ENCODE results near the gene HLA-G. TPM values are rescaled to one million over a fixed set of nuclear protein-coding genes. Genes with fewer than 3 reads are reported as not detected.

Gene HLA-G
- total RNA-seq, 4 donors from 2014 or later = 0.45 to 2.3 TPM; not detected in 2

DNA sequence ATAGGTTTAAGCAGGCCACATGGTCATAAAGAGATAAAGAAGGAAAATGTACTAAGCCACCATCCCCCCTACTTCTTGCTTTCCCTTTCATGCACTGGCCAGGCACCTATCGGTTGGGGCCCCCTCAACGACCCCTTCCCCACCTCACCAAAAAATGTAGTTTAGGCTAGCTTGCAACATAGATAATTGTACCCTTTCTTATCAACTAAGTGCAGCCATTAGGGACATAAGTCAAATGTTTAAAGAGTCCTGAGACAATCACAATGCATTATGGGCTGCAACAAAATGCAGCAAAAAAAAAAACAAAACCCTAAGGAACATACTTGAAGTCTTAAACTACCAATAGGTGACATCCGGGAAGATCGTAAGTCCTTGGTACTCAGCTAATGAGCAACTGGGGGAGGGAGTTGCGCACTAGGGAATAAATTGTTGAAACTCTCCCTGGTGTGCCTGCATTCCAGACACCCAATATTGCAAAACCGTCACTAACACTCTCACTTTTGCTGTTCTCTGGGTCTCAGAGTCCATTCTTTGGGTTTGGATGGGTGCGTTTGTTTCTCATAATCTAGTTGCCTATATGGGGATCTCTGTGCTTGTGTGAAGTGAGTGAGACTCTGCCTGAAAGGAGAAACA, 12.4 kb upstream of the HLA-G start:
- Histone ChIP-seq H3K4me3 (replicated peaks in 1 of 3) (no peak overlapping the region), H3K9me3 (no peaks in the 10 kb centered on the region), H3K4me1 (no peaks in the 10 kb centered on the region), H3K27ac (no peak overlapping the region), H3K27me3 (no peaks in the 10 kb centered on the region), H3K36me3 (no peaks in the 10 kb centered on the region)
- WGBS, 2 donors = 79 to 84% methylated on average over 7 of the region's 7 CpGs
- DNase-seq = no peak
- TF ChIP-seq, protein P1, sequence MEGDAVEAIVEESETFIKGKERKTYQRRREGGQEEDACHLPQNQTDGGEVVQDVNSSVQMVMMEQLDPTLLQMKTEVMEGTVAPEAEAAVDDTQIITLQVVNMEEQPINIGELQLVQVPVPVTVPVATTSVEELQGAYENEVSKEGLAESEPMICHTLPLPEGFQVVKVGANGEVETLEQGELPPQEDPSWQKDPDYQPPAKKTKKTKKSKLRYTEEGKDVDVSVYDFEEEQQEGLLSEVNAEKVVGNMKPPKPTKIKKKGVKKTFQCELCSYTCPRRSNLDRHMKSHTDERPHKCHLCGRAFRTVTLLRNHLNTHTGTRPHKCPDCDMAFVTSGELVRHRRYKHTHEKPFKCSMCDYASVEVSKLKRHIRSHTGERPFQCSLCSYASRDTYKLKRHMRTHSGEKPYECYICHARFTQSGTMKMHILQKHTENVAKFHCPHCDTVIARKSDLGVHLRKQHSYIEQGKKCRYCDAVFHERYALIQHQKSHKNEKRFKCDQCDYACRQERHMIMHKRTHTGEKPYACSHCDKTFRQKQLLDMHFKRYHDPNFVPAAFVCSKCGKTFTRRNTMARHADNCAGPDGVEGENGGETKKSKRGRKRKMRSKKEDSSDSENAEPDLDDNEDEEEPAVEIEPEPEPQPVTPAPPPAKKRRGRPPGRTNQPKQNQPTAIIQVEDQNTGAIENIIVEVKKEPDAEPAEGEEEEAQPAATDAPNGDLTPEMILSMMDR (IDR thresholded peaks at IDR 0.05) = no peak
- no peak for TF ChIP-seq POLR2A (IDR thresholded peaks at IDR 0.05)
- intact Hi-C loops (cut with DNase I) = no loop called here

- Histone ChIP-seq H3K9me3 (no peaks in the 10 kb centered on the region), H3K4me3 (replicated peaks in 1 of 3) (no peak overlapping the region), H3K27me3 (no peaks in the 10 kb centered on the region), H3K27ac (no peak overlapping the region), H3K36me3 (no peaks in the 10 kb centered on the region), H3K4me1 (no peaks in the 10 kb centered on the region)
- intact Hi-C loops (cut with DNase I) = no loop called here
- no peak for DNase-seq
- TF ChIP-seq, protein P1 (IDR thresholded peaks at IDR 0.05) = no peak
- TF ChIP-seq POLR2A (IDR thresholded peaks at IDR 0.05) = no peak
- 52 to 80% methylated on average over 1 of the region's 1 CpG for WGBS, 2 donors
These were observed 11.6 kb upstream of the HLA-G start for GRCh38 chr6:29816030-29816429.

DNA sequence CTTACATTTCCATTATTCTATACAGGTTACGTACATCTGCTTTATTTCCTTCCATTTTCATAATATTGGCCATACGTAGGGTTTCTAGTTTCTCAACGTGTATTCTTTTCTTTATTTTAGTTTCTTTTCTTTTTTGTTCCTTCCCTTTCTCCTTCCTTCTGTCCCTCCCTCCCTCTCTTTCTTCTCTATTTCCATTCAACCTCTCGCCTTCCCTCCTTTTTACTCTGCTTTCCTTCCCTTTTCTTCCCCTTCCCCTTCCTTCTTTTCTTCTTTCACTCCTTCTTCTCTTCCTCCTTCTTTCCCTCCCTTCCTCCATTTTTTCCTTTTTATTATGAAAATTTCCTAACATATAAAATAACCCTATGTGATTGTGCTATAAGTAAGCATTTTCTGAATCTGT, 8.7 kb upstream of the HLA-G start:
- 74 to 89% methylated on average over 4 of the region's 4 CpGs for WGBS, 2 donors
- Histone ChIP-seq H3K4me1 (no peaks in the 10 kb centered on the region), H3K36me3 (no peaks in the 10 kb centered on the region), H3K9me3 (no peaks in the 10 kb centered on the region), H3K27ac (no peak overlapping the region), H3K27me3 (no peaks in the 10 kb centered on the region), H3K4me3 (replicated peaks in 1 of 3) (no peak overlapping the region)
- TF ChIP-seq POLR2A (IDR thresholded peaks at IDR 0.05) = no peak
- TF ChIP-seq, protein P1 (IDR thresholded peaks at IDR 0.05) = no peak
- intact Hi-C loops (cut with DNase I) = no loop called here
- no peak for DNase-seq

GRCh38 chr6:29824144-29824543, 3.5 kb upstream of the HLA-G start:
- intact Hi-C loops (cut with DNase I) = no loop called here
- Histone ChIP-seq H3K9me3 (no peaks in the 10 kb centered on the region), H3K27ac (no peak overlapping the region), H3K36me3 (no peaks in the 10 kb centered on the region), H3K4me1 (peaks cover 9 to 10% of the 10 kb centered on the region in 2 donors), H3K27me3 (no peaks in the 10 kb centered on the region), H3K4me3 (replicated peaks in 1 of 3) (no peak overlapping the region)
- DNase-seq = no peak
- TF ChIP-seq, protein P1 (IDR thresholded peaks at IDR 0.05) = no peak
- TF ChIP-seq POLR2A (IDR thresholded peaks at IDR 0.05) = no peak

GRCh38 chr6:29825848-29826247, 1.8 kb upstream of the HLA-G start:
- WGBS, 2 donors = 75 to 80% methylated on average over 2 of the region's 2 CpGs
- TF ChIP-seq POLR2A (IDR thresholded peaks at IDR 0.05) = no peak
- TF ChIP-seq, protein P1 (IDR thresholded peaks at IDR 0.05) = no peak
- no peaks in the 10 kb centered on the region for H3K27me3 ChIP-seq
- H3K4me3 ChIP-seq (replicated peaks in 1 of 3) = no peak overlapping the region
- no peaks in the 10 kb centered on the region for H3K36me3 ChIP-seq
- DNase-seq = no peak
- no peaks in the 10 kb centered on the region for H3K9me3 ChIP-seq
- no peak overlapping the region for H3K27ac ChIP-seq
- intact Hi-C loops (cut with DNase I) = no loop called here
- peaks cover 9 to 10% of the 10 kb centered on the region in 2 donors for H3K4me1 ChIP-seq

Measured in thyroid gland (tissue), 4 donors.